Right cardiac atrium (tissue), 5 donors: ENCODE results near the gene NNAT. TPM values are rescaled to one million over a fixed set of nuclear protein-coding genes. Genes with fewer than 3 reads are reported as not detected.
"Not testable (repeated sequence)": the region's sequence is repeated elsewhere in the genome, so short reads cannot be mapped to it uniquely, and the experiment has no call there.

Experiments used
- ATAC-seq, 2 donors: fragments of 200-7000 bp; cut with Tn5 transposase; one replicate each; pipeline versions ENCODE4 v1.8.0 to v1.9.1; 2020; ENCODE audit warnings: moderate library complexity in 2 of 2, mild to moderate bottlenecking in 1 of 2
- DNase-seq, 3 donors: peaks; one replicate each; pipeline ENCODE4 v3.0.0-alpha.2; 2020
- H3K27ac ChIP-seq: one replicate; pipeline ENCODE4 v1.5.1; 2013; ENCODE audit warnings: mild to moderate bottlenecking, low read length, control low read depth, moderate library complexity
- H3K27me3 ChIP-seq: one replicate; pipeline ENCODE4 v1.6.1; 2013; ENCODE audit not compliant: control insufficient read depth, insufficient read depth
- H3K4me1 ChIP-seq: one replicate; pipeline ENCODE4 v1.6.1; 2013; ENCODE audit warnings: low read length; ENCODE audit not compliant: control insufficient read depth, insufficient read depth
- H3K4me3 ChIP-seq: one replicate; pipeline ENCODE4 v1.5.1; 2013; ENCODE audit warnings: low read length, control low read depth
- H3K9me3 ChIP-seq: one replicate; pipeline ENCODE4 v1.6.1; 2013; ENCODE audit warnings: low read length; ENCODE audit not compliant: control insufficient read depth
- WGBS: extraction: QIAGEN DNeasy Blood & Tissue Kit; methylation state at CpG from one replicate; pipeline ENCODE4 v1.1.7; 2013; 5-methylcytosine and 5-hydroxymethylcytosine counted together
- intact Hi-C, 4 donors: fragments of 100-400 bp; cut with DNase I; formaldehyde crosslinking; loops; one replicate each; pipeline versions ENCODE4 v1.11.0 to v1.14.0; 2022 to 2023
- polyA plus RNA-seq: library from polyadenylated mRNA; stranded (reverse); fragments of 200-250 nt; gene quantifications from one replicate; pipeline ENCODE4 v1.2.3, GENCODE V29; 2013
- total RNA-seq, 4 donors: library from RNA; stranded (reverse); fragmentation: NEBNext Ultra II Directional; extraction: Animal tissue kit (Norgen Biotek cat#: 25700); gene quantifications; one replicate each; pipeline ENCODE4 v1.2.1, GENCODE V29; 2021
- donor health status: healthy with polysubstance abuse.
- donor health status: DM: no; HTN: yes; CAD: no.
- donor health status: DM: no; HTN: no; CAD: no.
- donor health status: DM: no; HTN: yes; CAD: no; lungs with severe emphysema.
- donor health status: DM: yes; HTN: yes; CAD: no.

The NNAT gene
- total and polyA plus RNA-seq, 5 donors, result 0.60 to 1.2 (median 0.95) TPM; not detected in 1

DNA sequence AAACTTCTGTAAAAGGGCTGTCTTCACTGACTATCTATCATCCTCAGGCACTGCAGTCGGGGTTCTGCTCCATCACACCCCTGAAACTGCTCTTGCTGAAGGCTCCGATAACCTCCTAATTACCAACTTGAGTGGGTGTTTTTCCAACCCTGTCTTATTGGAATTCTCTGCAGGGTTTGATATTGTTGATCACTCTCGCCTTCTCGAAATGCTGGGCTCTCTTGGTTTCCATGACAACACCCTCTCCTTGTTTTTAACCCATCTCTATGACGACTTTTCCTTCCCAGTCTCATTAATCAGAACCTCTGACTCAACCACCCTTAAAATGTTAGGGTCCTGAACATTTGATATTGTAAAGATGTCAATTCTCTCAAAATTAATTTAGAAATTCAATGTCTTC lies 39.4 kb upstream of the NNAT start:
- no peaks in the 10 kb centered on the region for H3K4me1 ChIP-seq
- H3K4me3 ChIP-seq, result no peak overlapping the region
- DNase-seq (no peak), ATAC-seq (no peak)
- intact Hi-C loops, result no loop called here
- 73% methylated on average over 5 of the region's 5 CpGs for WGBS
- H3K9me3 ChIP-seq, result no peaks in the 10 kb centered on the region
- H3K27me3 ChIP-seq, result no peaks in the 10 kb centered on the region
- no peak overlapping the region for H3K27ac ChIP-seq

DNA sequence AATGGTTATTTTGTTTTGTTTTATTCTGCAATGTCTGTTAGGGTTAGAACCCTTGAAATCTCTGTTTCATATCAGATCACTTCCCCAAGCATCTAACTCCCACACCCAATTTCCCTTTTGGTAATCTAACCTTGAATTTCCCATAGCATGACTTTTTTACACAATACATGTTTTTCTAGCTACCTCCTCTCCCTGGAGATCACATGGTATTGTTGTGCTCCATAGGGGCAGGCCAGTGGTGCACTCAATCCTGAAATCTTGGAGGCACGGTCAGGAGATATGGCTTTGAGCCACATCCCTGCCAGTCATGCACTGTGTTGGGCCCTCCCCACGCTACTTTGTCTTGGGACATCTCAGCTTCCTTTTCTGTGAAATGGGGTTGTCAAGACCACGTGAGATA lies 36.7 kb upstream of the NNAT start:
- Histone ChIP-seq H3K9me3 (no peaks in the 10 kb centered on the region), H3K4me1 (no peaks in the 10 kb centered on the region), H3K27me3 (no peaks in the 10 kb centered on the region), H3K4me3 (no peak overlapping the region), H3K27ac (no peak overlapping the region)
- intact Hi-C loops, result no loop called here
- peak in 1 of 2 donors; percentile 31 for ATAC-seq
- WGBS, result 44% methylated on average over 3 of the region's 3 CpGs
- DNase-seq, result no peak

DNA sequence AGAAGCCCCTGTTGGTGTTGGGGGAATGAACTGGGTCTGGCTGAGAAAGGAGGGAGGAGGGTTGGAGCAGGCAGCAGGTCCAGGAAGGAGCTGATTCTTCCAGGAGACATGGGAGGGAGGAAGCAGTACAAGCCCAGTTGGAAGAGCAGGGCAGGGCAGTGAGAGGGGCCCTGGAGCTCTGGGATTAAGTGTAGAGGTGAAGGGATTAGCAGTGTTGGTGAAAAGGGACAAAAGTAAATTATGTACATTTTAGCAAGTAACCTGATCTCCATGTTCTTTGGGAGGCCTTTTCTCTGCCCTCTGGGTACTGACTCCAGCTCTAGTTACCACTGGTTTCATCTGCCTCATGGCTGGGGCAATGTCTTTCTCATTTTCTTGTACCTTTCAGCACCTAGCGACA lies 34.8 kb upstream of the NNAT start:
- H3K4me1 ChIP-seq, ATAC-seq, intact Hi-C loops, DNase-seq, H3K27me3 ChIP-seq, H3K4me3 ChIP-seq, H3K27ac ChIP-seq, H3K9me3 ChIP-seq: not testable (repeated sequence)
- WGBS, result 96% methylated on average over 1 of the region's 1 CpG

DNA sequence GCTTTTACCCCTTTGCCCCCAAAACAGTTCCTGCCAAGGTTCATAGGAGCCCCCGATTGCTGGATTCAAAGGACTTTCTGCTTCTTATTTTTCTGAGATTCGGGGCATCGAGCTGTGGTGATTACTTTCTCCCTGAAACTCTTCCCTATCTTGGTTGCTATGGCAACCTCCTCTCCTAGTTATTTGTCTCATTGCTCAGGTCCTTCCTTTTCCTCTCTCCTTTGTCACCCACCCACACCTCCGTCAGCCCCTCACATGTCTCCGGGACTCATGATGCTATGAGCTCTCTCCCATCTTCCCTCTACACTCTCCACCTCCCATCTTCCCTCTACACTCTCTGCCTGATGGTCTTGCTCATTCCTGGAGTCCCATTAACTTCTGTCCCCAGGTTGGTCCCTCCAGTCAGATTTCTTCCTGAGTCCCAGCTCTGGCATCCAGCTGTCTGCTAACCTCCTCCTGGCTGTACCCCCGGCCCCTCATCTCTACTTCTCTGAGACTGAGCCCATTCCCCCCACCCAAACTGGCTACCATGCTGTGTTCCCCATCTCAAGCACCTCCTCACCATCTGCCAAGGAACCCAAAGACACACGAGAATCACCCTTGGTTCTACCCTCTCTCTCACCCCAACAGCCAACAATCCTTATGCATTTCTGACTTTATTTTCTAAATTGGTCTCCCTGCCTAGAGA lies 30.2 kb upstream of the NNAT start:
- no peak for ATAC-seq

DNA sequence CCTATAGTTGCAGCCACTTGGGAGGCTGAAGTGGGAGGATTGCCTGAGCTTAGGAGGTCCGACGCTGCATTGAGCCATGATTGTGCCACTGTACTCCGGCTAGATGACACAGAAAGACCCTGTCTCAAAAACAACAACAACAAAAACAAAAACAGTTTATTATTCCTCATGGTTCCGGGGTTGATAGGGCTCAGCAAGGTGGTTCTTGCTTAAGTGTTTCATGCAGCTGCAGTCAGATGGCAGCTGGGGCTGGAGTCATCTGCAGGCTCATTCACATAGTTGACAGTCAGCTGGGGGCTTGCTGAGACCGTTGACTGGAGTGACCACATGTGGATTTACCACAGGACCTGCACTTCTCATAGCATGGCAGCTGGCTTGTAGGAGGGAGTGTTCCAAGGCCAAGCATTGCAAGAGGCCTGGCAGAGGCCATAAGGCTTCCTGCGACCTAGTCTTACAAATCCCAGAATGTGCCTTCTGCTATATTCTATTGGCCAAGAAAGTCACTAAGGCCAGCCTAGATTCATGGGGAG lies 28.9 kb upstream of the NNAT start:
- intact Hi-C loops, result no loop called here

More for the DNA sequence above, 30.2 kb upstream of the NNAT start:
- intact Hi-C loops, result no loop called here
- Histone ChIP-seq H3K27ac (no peak overlapping the region), H3K4me3 (no peak overlapping the region), H3K27me3 (no peaks in the 10 kb centered on the region), H3K9me3 (no peaks in the 10 kb centered on the region), H3K4me1 (no peaks in the 10 kb centered on the region)
- DNase-seq, result no peak
- WGBS, result 73% methylated on average over 7 of the region's 7 CpGs

DNA sequence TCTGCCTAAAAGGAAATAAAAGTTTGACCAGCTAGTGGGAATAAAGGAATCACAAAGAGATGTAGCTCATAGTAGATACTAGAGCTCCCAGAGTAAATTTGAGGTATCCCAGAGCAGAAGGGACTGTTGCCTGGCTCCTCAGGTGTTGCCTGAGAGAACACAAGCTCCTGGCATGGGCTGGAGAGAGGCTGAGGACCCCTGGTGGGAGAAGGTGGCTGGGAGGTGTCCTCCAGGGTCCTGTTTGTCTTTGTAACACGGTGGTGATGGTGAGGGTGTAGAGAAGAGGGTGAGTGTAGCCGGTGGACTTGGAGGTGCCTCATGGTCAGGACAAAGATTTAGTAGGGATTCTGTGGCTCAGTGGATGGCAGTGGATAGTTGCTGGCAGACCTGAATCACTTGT lies 28.1 kb upstream of the NNAT start:
- H3K4me3 ChIP-seq, result no peak overlapping the region
- H3K4me1 ChIP-seq, result no peaks in the 10 kb centered on the region
- intact Hi-C loops, result no loop called here
- no peaks in the 10 kb centered on the region for H3K9me3 ChIP-seq
- WGBS, result 75% methylated on average over 2 of the region's 2 CpGs
- H3K27me3 ChIP-seq, result no peaks in the 10 kb centered on the region
- no peak overlapping the region for H3K27ac ChIP-seq
- DNase-seq (no peak), ATAC-seq (no peak)

More for the DNA sequence above, 28.9 kb upstream of the NNAT start:
- Histone ChIP-seq H3K4me1 (no peaks in the 10 kb centered on the region), H3K4me3 (no peak overlapping the region), H3K27ac (no peak overlapping the region), H3K9me3 (no peaks in the 10 kb centered on the region), H3K27me3 (no peaks in the 10 kb centered on the region)
- no peak for DNase-seq
- 92% methylated on average over 6 of the region's 6 CpGs for WGBS
- ATAC-seq, result no peak

DNA sequence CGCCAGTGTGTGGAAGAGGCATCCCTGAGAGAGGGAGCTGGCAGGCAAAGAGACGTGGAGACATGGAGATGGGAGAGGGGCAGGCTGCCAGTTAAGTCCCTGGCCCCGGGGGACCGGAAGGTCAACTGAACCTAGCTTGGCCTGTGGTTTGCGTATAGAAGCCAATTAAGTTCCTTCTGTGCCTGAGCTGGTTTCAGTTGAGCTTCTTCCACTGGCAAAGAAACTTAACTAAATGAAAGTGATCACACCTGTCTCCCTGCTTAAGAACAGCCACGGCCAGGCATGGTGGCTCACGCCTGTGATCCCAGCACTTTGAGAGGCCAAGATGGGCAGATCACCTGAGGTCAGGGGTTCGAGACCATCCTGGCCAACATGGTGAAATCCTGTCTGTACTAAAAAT lies 26.7 kb upstream of the NNAT start:
- Histone ChIP-seq H3K9me3 (no peaks in the 10 kb centered on the region), H3K4me3 (no peak overlapping the region), H3K4me1 (no peaks in the 10 kb centered on the region), H3K27ac (no peak overlapping the region), H3K27me3 (no peaks in the 10 kb centered on the region)
- intact Hi-C loops, result no loop called here
- no peak for ATAC-seq
- 89% methylated on average over 8 of the region's 8 CpGs for WGBS
- no peak for DNase-seq

DNA sequence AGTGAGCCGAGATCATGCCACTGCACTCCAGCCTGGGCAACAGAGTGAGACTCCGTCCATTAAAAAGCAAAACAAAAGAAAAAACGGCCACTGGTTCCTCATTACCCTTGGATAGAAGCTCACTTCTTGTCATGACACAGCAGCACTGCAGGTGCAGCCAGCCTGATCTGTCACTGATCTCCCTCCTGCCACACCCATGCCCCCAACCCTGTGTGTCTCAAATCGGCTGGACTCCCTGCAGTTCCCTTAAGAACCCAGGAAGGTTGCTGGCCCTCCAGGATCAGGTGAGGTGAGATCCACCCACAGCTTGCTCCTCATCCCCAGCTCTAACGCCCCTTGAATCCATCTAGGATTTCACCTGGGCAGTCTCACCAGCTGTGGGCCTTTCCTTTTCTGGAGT lies 26.3 kb upstream of the NNAT start:
- no peak overlapping the region for H3K4me3 ChIP-seq
- H3K27me3 ChIP-seq, result no peaks in the 10 kb centered on the region
- 86% methylated on average over 5 of the region's 5 CpGs for WGBS
- intact Hi-C loops, result no loop called here
- no peak for ATAC-seq
- DNase-seq, result no peak
- H3K9me3 ChIP-seq, result no peaks in the 10 kb centered on the region
- no peaks in the 10 kb centered on the region for H3K4me1 ChIP-seq
- no peak overlapping the region for H3K27ac ChIP-seq

DNA sequence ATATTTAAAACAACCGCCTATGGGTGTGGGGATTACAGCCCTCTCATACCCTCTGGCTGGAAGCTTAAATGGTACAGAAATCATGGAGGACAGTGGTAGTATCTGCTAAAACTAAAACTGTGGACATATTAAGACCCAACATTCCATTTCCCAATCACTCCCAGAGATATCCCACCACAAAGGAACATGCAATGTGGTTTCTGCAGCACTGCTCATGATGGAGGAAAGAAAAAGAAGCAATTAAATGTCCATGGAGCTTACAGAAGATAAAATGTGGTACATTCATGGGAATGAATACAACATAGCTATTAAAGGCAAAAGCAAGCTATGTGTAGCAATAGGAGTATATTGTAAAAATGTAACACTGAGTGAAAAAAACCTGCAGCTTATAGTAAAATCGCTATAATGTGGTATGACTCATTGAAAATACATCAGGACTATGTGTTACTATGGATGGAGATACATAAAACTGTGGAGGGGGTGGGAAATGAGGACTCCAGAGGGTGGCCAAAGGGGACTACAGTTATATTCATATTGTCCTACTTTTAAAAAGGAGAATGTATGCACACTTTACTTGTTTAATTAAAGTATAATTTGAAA lies 22.9 kb upstream of the NNAT start:
- no peak for ATAC-seq
- Histone ChIP-seq H3K4me1 (no peaks in the 10 kb centered on the region), H3K27me3 (no peaks in the 10 kb centered on the region), H3K4me3 (no peak overlapping the region), H3K9me3 (no peaks in the 10 kb centered on the region), H3K27ac (no peak overlapping the region)
- intact Hi-C loops, result no loop called here
- 88% methylated on average over 2 of the region's 2 CpGs for WGBS
- DNase-seq, result no peak

DNA sequence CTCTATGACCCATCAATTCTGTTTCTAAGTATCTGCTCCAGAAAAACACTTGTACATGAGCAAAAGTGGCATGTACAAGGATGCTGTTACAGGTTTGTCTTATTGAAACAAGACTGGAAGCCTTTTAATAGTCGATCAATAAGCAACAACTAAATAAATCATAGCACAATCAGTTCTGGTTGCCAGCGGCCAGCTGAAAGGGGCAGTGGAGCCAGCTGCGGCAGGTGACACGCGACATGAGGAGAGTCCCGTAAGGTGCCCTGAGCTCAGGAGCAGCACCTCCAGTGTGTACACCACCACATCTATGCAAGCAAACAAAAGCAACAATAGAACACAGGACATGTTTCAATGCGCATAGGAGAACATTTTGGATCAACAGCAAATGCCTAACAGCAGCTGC lies 20.7 kb upstream of the NNAT start:
- H3K9me3 ChIP-seq, result no peaks in the 10 kb centered on the region
- no peak overlapping the region for H3K27ac ChIP-seq
- ATAC-seq, result no peak
- DNase-seq, result no peak
- H3K4me1 ChIP-seq, result no peaks in the 10 kb centered on the region
- intact Hi-C loops, result no loop called here
- WGBS, result 95% methylated on average over 7 of the region's 7 CpGs
- no peaks in the 10 kb centered on the region for H3K27me3 ChIP-seq
- H3K4me3 ChIP-seq, result no peak overlapping the region

DNA sequence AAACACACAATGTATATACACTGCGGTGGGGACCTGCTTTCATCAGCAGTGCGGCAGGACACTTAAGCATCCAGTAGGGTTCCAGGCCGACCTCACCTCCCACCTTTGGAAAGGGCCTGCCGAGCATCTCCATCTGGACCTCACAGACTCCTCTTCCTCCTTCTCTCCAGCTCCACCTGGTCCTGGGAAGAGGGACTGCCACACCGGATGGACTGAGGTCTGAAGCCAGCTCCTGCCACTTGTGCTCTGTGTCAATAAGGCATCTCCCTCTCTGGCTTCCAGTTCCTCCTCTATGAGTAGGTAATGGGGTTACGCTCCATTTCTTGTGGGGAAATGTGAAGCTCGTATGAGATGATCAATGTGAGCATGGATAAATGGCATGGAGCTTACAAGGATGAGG lies 19.1 kb upstream of the NNAT start:
- WGBS, result 82% methylated on average over 7 of the region's 7 CpGs
- no peak overlapping the region for H3K4me3 ChIP-seq
- H3K27me3 ChIP-seq, result no peaks in the 10 kb centered on the region
- no peak for ATAC-seq
- intact Hi-C loops, result no loop called here
- H3K27ac ChIP-seq, result no peak overlapping the region
- no peaks in the 10 kb centered on the region for H3K9me3 ChIP-seq
- H3K4me1 ChIP-seq, result peaks cover 2% of the 10 kb centered on the region
- DNase-seq, result no peak
